ENCODE measurements around the gene TBX2.
A peak's percentile ranks its signal among the peaks of the same experiment; 100 is the strongest.

TBX2 gene

GRCh38 chr17:61380836-61381525, 18.7 kb upstream of the TBX2 start:
- no peak overlapping the region for H3K4me3 ChIP-seq (ENCODE audit: low read length)
- no peak for TF ChIP-seq CTCF (conservative IDR thresholded peaks at IDR 0.05; ENCODE audit: low read length)
- DNase-seq (ENCODE audit: low read depth), result no peak

- no peak for TF ChIP-seq CTCF (conservative IDR thresholded peaks at IDR 0.05; ENCODE audit: low read length)
- H3K4me3 ChIP-seq (ENCODE audit: low read length), result no peak overlapping the region
- peak; percentile 38 for DNase-seq (ENCODE audit: low read depth)
Observed at GRCh38 chr17:61381537-61381936, 18.1 kb upstream of the TBX2 start.

GRCh38 chr17:61382796-61383688, 16.6 kb upstream of the TBX2 start:
- no peak overlapping the region for H3K4me3 ChIP-seq (ENCODE audit: low read length)
- TF ChIP-seq CTCF (conservative IDR thresholded peaks at IDR 0.05; ENCODE audit: low read length), result no peak
- DNase-seq (ENCODE audit: low read depth), result no peak

GRCh38 chr17:61383689-61384201, 15.9 kb upstream of the TBX2 start:
- peak; percentile 75 for DNase-seq (ENCODE audit: low read depth)
- H3K4me3 ChIP-seq (ENCODE audit: low read length), result no peak overlapping the region
- TF ChIP-seq CTCF (conservative IDR thresholded peaks at IDR 0.05; ENCODE audit: low read length), result no peak

- no peak for TF ChIP-seq CTCF (conservative IDR thresholded peaks at IDR 0.05; ENCODE audit: low read length)
- no peak overlapping the region for H3K4me3 ChIP-seq (ENCODE audit: low read length)
- DNase-seq (ENCODE audit: low read depth), result no peak
Observed at GRCh38 chr17:61384354-61384691, 15.3 kb upstream of the TBX2 start.

- DNase-seq (ENCODE audit: low read depth), result no peak
- no peak overlapping the region for H3K4me3 ChIP-seq (ENCODE audit: low read length)
- no peak for TF ChIP-seq CTCF (conservative IDR thresholded peaks at IDR 0.05; ENCODE audit: low read length)
Observed at GRCh38 chr17:61384692-61385576, 14.7 kb upstream of the TBX2 start.

Data from AG10803 (cell line).